Nephron progenitor cell (in vitro differentiated cells): ENCODE data around the gene TDRKH.

Experiments
- DNase-seq: peaks from one replicate; pipeline ENCODE4 v3.0.0; 2021
- H3K27ac Mint-ChIP-seq: 2 replicates; pipeline ENCODE4 v1.8.0; 2021; ENCODE audit warnings: mild to moderate bottlenecking, moderate library complexity, mixed read lengths
- H3K27me3 Mint-ChIP-seq: 2 replicates; pipeline ENCODE4 v1.8.0; 2021; ENCODE audit warnings: mild to moderate bottlenecking, low read depth, mixed read lengths; ENCODE audit not compliant: poor library complexity
- H3K36me3 Mint-ChIP-seq: 2 replicates; pipeline ENCODE4 v1.8.0; 2021; ENCODE audit warnings: low read depth, mixed read lengths
- H3K4me1 Mint-ChIP-seq: 2 replicates; pipeline ENCODE4 v1.8.0; 2021; ENCODE audit warnings: mixed read lengths
- H3K4me3 Mint-ChIP-seq: 2 replicates; pipeline ENCODE4 v1.8.0; 2021; ENCODE audit warnings: mild to moderate bottlenecking, moderate library complexity, mixed read lengths
- H3K9me3 Mint-ChIP-seq: 2 replicates; pipeline ENCODE4 v1.8.0; 2021; ENCODE audit warnings: mild to moderate bottlenecking, moderate library complexity, mixed read lengths
- TF ChIP-seq, protein P1 (sequence below): fragments of 200-600 bp; sonication (generic); IDR thresholded peaks from 2 replicates; pipeline ENCODE4 v1.5.0; 2021; ENCODE audit warnings: antibody characterized with exemption

The TDRKH gene

DNA sequence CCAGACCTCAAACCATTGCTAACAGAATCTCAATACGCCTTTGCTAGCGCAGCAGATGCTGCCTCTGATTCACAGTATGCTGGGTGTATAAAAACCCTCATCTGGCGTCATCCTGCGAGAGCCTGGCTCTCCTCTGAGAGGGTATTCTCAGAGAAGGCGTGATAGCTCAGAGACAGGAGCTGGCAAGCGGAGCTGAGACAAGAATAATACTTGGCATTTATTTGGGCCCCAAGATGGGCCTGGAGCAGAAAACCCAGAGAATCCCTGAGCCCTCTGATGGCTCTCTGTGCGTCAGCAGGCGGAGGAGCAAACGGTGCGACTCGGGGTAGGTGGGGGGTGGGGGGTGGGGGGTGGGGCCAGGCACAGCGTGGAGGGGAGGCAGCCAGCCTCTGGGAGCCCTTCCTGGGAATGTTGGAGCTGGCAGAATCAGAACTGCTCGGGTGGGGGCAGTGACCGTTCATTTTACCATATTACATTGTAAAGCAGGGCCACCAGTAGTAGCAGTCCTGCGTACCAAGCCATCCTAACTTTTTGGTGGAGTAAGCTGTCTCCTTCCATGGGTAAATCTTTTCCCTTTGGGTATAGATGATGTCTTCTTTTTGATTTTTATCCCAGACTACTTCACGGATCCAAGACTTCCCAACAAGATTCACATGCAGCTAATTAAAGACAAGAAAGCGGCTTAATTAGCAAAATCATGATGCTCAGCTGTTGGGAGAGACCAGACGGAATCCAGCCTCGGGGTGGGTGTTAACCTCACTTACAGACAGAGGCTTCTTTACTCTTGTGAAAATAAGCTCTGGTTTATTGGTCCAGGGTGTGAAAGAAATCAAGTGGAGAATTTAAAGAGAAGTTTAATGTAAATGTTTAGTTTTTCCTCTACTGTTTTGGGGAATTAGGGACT lies 61.9 kb downstream of the TDRKH start:
- no peaks in the 10 kb centered on the region for H3K9me3 Mint-ChIP-seq
- peak; percentile 23 for DNase-seq
- H3K4me3 Mint-ChIP-seq: peak overlapping the region; percentile 55
- H3K36me3 Mint-ChIP-seq: no peaks in the 10 kb centered on the region
- peaks cover 33% of the 10 kb centered on the region for H3K27me3 Mint-ChIP-seq
- peaks cover 21% of the 10 kb centered on the region for H3K4me1 Mint-ChIP-seq
- TF ChIP-seq, protein P1, sequence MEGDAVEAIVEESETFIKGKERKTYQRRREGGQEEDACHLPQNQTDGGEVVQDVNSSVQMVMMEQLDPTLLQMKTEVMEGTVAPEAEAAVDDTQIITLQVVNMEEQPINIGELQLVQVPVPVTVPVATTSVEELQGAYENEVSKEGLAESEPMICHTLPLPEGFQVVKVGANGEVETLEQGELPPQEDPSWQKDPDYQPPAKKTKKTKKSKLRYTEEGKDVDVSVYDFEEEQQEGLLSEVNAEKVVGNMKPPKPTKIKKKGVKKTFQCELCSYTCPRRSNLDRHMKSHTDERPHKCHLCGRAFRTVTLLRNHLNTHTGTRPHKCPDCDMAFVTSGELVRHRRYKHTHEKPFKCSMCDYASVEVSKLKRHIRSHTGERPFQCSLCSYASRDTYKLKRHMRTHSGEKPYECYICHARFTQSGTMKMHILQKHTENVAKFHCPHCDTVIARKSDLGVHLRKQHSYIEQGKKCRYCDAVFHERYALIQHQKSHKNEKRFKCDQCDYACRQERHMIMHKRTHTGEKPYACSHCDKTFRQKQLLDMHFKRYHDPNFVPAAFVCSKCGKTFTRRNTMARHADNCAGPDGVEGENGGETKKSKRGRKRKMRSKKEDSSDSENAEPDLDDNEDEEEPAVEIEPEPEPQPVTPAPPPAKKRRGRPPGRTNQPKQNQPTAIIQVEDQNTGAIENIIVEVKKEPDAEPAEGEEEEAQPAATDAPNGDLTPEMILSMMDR: no peak
- H3K27ac Mint-ChIP-seq: no peak overlapping the region

DNA sequence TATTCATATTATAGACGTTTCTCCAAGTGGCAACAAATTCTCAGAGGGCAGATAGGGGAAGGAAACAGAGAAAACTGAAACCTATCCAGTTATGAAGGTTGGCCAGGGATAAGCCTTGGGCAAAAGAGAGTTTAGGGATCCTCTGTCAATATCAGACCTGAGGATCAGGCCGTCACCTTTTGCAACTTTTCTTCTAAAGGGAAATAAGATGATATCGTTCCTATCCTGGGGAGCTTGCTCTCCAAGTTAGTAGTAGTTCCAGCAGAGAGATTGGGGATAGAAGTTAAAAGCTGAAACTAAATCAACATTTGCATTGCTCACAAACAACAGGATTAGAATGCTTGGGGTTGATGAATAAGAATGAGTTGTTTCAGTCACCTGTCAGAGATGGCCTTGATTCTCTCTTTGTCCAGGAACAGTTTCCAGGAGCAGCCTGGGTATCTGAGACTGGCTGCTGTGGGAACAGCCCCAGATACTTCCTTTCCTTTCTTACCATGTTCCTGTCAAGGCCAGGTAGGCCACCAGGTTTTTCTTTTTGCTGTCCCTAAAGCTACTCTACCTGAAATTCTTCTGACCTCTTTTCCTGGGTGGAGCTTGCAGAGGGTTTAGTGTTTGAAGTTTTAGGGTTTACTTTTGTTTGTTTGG lies 66.5 kb downstream of the TDRKH start:
- TF ChIP-seq, protein P1: no peak
- DNase-seq: no peak
- Mint-ChIP-seq H3K27me3 (peaks cover 75% of the 10 kb centered on the region), H3K27ac (no peak overlapping the region), H3K36me3 (no peaks in the 10 kb centered on the region), H3K4me1 (peaks cover 24% of the 10 kb centered on the region), H3K4me3 (no peak overlapping the region), H3K9me3 (no peaks in the 10 kb centered on the region)
